ENCODE data around the gene HYAL3. TPM values are rescaled to one million over a fixed set of nuclear protein-coding genes. Genes with fewer than 3 reads are reported as not detected.
"Not testable (repeated sequence)": the region's sequence is repeated elsewhere in the genome, so short reads cannot be mapped to it uniquely, and the experiment has no call there.

Gene HYAL3
- total RNA-seq, 5 donors from 2014 or later (not counting 1 experiment from before 2014, with no cell fraction given): 2.6 to 6.2 (median 3.9) TPM

DNA sequence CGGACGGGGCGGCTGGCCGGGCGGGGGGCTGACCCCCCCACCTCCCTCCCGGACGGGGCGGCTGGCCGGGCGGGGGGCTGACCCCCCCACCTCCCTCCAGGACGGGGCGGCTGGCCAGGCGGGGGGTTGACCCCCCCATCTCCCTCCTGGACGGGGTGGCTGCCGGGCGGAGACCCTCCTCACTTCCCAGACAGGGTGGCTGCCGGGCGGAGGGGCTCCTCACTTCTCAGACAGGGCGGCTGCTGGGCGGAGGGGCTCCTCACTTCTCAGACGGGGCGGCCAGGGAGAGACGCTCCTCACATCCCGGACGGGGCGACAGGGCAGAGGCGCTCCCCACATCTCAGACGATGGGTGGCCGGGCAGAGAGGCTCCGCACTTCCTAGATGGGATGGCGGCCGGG is 12.8 kb upstream of the HYAL3 start:
- H3K27me3 ChIP-seq (replicated peaks in 1 of 2; ENCODE audit: control insufficient read depth in 2 of 2, extremely low read depth in 1 of 2, insufficient read depth in 2 of 2, low read length in 1 of 2); H3K9me3 ChIP-seq; CTCF ChIA-PET; H3K27ac ChIP-seq (ENCODE audit: low read length); H3K27ac Mint-ChIP-seq; H3K36me3 ChIP-seq (ENCODE audit: control insufficient read depth in 2 of 2, extremely low read depth in 1 of 2, insufficient read depth in 1 of 2, low read length in 1 of 2); H3K36me3 Mint-ChIP-seq; H3K9me3 Mint-ChIP-seq; DNase-seq; H3K27me3 Mint-ChIP-seq; POLR2A ChIA-PET; H3K4me3 Mint-ChIP-seq; ATAC-seq (replicated peaks in 1 of 4); H3K4me3 ChIP-seq (ENCODE audit: control insufficient read depth in 1 of 2, extremely low read depth in 1 of 2, low read length in 1 of 2): not testable (repeated sequence)
- H3K4me1 ChIP-seq (ENCODE audit: control insufficient read depth in 1 of 2, extremely low read depth in 1 of 2, insufficient read depth in 2 of 2, low read length in 2 of 2): peaks cover 0 to 16% of the 10 kb centered on the region in 2 experiments
- H3K4me1 Mint-ChIP-seq: peaks cover 10 to 13% (median 13%) of the 10 kb centered on the region in 3 donors
- 80% methylated on average over 1 of the region's 32 CpGs for WGBS (ENCODE audit: insufficient coverage)

- Histone ChIP-seq H3K27me3 (replicated peaks in 1 of 2; ENCODE audit: control insufficient read depth in 2 of 2, extremely low read depth in 1 of 2, insufficient read depth in 2 of 2, low read length in 1 of 2) (no peaks in the 10 kb centered on the region), H3K27ac (ENCODE audit: low read length) (no peak overlapping the region), H3K4me3 (ENCODE audit: control insufficient read depth in 1 of 2, extremely low read depth in 1 of 2, low read length in 1 of 2) (no peak overlapping the region), H3K9me3 (no peaks in the 10 kb centered on the region), H3K36me3 (ENCODE audit: control insufficient read depth in 2 of 2, extremely low read depth in 1 of 2, insufficient read depth in 1 of 2, low read length in 1 of 2) (peaks cover 0 to 4% of the 10 kb centered on the region in 2 donors), H3K4me1 (ENCODE audit: control insufficient read depth in 1 of 2, extremely low read depth in 1 of 2, insufficient read depth in 2 of 2, low read length in 2 of 2) (peaks cover 4 to 17% of the 10 kb centered on the region in 2 experiments)
- ChIA-PET CTCF (interaction anchor here (0.6 to 1.4 kb wide), 2 partner anchors 19 to 50 kb away, joined by 3 read pairs; no protein-coding TSS in a partner anchor), POLR2A (no interaction called here)
- H3K27ac Mint-ChIP-seq: no peak overlapping the region
- no peak overlapping the region for H3K4me3 Mint-ChIP-seq
- DNase-seq (no peak), ATAC-seq (replicated peaks in 1 of 4) (no peak)
- H3K36me3 Mint-ChIP-seq: no peaks in the 10 kb centered on the region
- H3K27me3 Mint-ChIP-seq: no peaks in the 10 kb centered on the region
- H3K4me1 Mint-ChIP-seq: peaks cover 11 to 13% (median 12%) of the 10 kb centered on the region in 3 donors
- H3K9me3 Mint-ChIP-seq: no peaks in the 10 kb centered on the region
Observed at GRCh38 chr3:50304601-50305000, 5.4 kb upstream of the HYAL3 start.

GRCh38 chr3:50303013-50303815 is 4.0 kb upstream of the HYAL3 start, which contains the start of gene HYAL1:
Gene HYAL1 (minus strand): TSS chr3:50303574. CDS start chr3:50302956, 618 bp downstream.
- Histone ChIP-seq H3K4me3 (ENCODE audit: control insufficient read depth in 1 of 2, extremely low read depth in 1 of 2, low read length in 1 of 2) (no peak within 1 kb of the TSS), H3K36me3 (ENCODE audit: control insufficient read depth in 2 of 2, extremely low read depth in 1 of 2, insufficient read depth in 1 of 2, low read length in 1 of 2) (peaks cover 0 to 4% of the 10 kb centered on the region in 2 donors), H3K27ac (ENCODE audit: low read length) (no peak within 1 kb of the TSS), H3K4me1 (ENCODE audit: control insufficient read depth in 1 of 2, extremely low read depth in 1 of 2, insufficient read depth in 2 of 2, low read length in 2 of 2) (peaks cover 8 to 26% of the 10 kb centered on the region in 2 experiments), H3K27me3 (replicated peaks in 1 of 2; ENCODE audit: control insufficient read depth in 2 of 2, extremely low read depth in 1 of 2, insufficient read depth in 2 of 2, low read length in 1 of 2) (no peaks in the 10 kb centered on the region), H3K9me3 (no peaks in the 10 kb centered on the region)
- H3K27me3 Mint-ChIP-seq: no peaks in the 10 kb centered on the region
- no peak within 1 kb of the TSS for H3K27ac Mint-ChIP-seq
- ATAC-seq (replicated peaks in 1 of 4) (no peak), DNase-seq (no peak)
- ChIA-PET CTCF (no interaction called here), POLR2A (no interaction called here)
- H3K9me3 Mint-ChIP-seq: no peaks in the 10 kb centered on the region
- H3K4me3 Mint-ChIP-seq: no peak within 1 kb of the TSS
- no peaks in the 10 kb centered on the region for H3K36me3 Mint-ChIP-seq
- peaks cover 21 to 23% (median 21%) of the 10 kb centered on the region in 3 donors for H3K4me1 Mint-ChIP-seq
- WGBS (ENCODE audit: insufficient coverage): 89% methylated on average over 10 of the region's 14 CpGs

DNA sequence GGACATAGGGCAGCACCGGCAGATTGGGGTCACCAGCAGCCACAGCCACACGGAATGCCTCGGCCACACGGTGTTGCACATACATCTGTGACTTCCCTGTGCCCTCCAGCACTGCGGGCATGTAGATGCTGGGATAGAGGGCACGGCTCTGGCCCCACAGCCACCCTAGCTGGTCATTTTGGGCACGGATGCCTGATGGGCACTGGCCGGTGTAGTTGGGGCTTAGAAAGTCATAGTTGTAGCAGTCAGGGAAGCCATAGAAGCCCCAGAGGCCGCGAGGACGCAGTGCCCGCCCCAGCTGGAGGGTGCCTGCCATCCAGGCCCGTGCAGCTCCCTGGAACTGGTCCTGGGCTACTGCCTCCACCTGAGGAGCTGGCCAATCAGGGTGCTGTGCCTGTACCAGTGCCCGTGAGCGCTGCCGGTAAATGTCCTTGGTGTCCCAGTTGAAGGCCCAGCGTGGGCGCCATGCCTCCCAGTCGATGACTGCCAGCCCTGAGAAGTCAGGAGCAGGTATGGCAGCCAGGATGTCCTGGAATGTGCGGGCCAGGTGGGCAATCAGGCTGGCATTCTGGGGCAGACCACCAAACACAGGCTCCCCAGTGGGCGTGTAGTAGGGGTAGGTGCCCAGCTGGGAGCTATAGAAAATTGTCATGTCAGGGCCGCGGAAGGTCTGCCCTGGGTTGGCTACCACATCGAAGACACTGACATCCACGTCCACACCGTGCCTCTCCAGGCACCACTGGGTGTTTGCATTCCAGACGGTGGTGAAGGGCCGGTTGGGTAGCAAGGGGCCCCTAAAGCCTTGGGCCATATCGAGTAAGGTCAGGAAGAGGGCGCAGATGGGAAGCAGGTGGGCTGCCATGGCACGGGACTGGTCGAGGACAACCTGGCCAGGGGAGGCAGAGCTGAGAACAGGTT is 3.1 kb upstream of the HYAL3 start:
- peaks cover 25 to 30% (median 30%) of the 10 kb centered on the region in 3 donors for H3K4me1 Mint-ChIP-seq
- 96% methylated on average over 32 of the region's 32 CpGs for WGBS (ENCODE audit: insufficient coverage)
- Histone ChIP-seq H3K4me3 (ENCODE audit: control insufficient read depth in 1 of 2, extremely low read depth in 1 of 2, low read length in 1 of 2) (no peak overlapping the region), H3K36me3 (ENCODE audit: control insufficient read depth in 2 of 2, extremely low read depth in 1 of 2, insufficient read depth in 1 of 2, low read length in 1 of 2) (peaks cover 0 to 4% of the 10 kb centered on the region in 2 donors), H3K27ac (ENCODE audit: low read length) (no peak overlapping the region), H3K27me3 (replicated peaks in 1 of 2; ENCODE audit: control insufficient read depth in 2 of 2, extremely low read depth in 1 of 2, insufficient read depth in 2 of 2, low read length in 1 of 2) (no peaks in the 10 kb centered on the region), H3K9me3 (no peaks in the 10 kb centered on the region), H3K4me1 (ENCODE audit: control insufficient read depth in 1 of 2, extremely low read depth in 1 of 2, insufficient read depth in 2 of 2, low read length in 2 of 2) (peaks cover 9 to 34% of the 10 kb centered on the region in 2 experiments)
- H3K9me3 Mint-ChIP-seq: no peaks in the 10 kb centered on the region
- H3K27me3 Mint-ChIP-seq: no peaks in the 10 kb centered on the region
- no peak for ATAC-seq (replicated peaks in 1 of 4)
- no peak overlapping the region for H3K27ac Mint-ChIP-seq
- no peak for DNase-seq
- no peak overlapping the region for H3K4me3 Mint-ChIP-seq
- H3K36me3 Mint-ChIP-seq: no peaks in the 10 kb centered on the region
- ChIA-PET CTCF (no interaction called here), POLR2A (no interaction called here)

GRCh38 chr3:50300681-50301254 is 1.6 kb upstream of the HYAL3 start:
- CTCF ChIA-PET: interaction anchor here in 1 of 2 donors (0.6 kb wide), 1 partner anchor 26 kb away, joined by 3 read pairs; no protein-coding TSS in a partner anchor
- Histone ChIP-seq H3K9me3 (no peaks in the 10 kb centered on the region), H3K36me3 (ENCODE audit: control insufficient read depth in 2 of 2, extremely low read depth in 1 of 2, insufficient read depth in 1 of 2, low read length in 1 of 2) (peaks cover 4 to 5% of the 10 kb centered on the region in 2 donors), H3K27ac (ENCODE audit: low read length) (no peak overlapping the region), H3K4me3 (ENCODE audit: control insufficient read depth in 1 of 2, extremely low read depth in 1 of 2, low read length in 1 of 2) (no peak overlapping the region), H3K4me1 (ENCODE audit: control insufficient read depth in 1 of 2, extremely low read depth in 1 of 2, insufficient read depth in 2 of 2, low read length in 2 of 2) (peaks cover 9 to 38% of the 10 kb centered on the region in 2 experiments), H3K27me3 (replicated peaks in 1 of 2; ENCODE audit: control insufficient read depth in 2 of 2, extremely low read depth in 1 of 2, insufficient read depth in 2 of 2, low read length in 1 of 2) (no peaks in the 10 kb centered on the region)
- Mint-ChIP-seq H3K27me3 (no peaks in the 10 kb centered on the region), H3K4me1 (peaks cover 25 to 33% (median 33%) of the 10 kb centered on the region in 3 donors), H3K27ac (peak overlapping the region; percentile 98 to 100), H3K4me3 (peak overlapping the region; percentile 28 to 97 (median 96)), H3K9me3 (no peaks in the 10 kb centered on the region), H3K36me3 (no peaks in the 10 kb centered on the region)
- WGBS (ENCODE audit: insufficient coverage): 98% methylated on average over 4 of the region's 6 CpGs
- no peak for ATAC-seq (replicated peaks in 1 of 4)
- POLR2A ChIA-PET: interaction anchor here (0.6 to 1.9 kb wide), 2 partner anchors 36 to 49 kb away, joined by 5 to 10 read pairs; no protein-coding TSS in a partner anchor
- DNase-seq: no peak
